Neuronal stem cell (in vitro differentiated cells): Measurements from ENCODE around the gene ERC2.

Experiments used
- DNase-seq: peaks from one replicate; pipeline ENCODE4 v3.0.0-alpha.2; 2013; ENCODE audit warnings: low spot score
- H2AFZ ChIP-seq: one replicate; pipeline ENCODE4 v1.6.1; 2013; ENCODE audit warnings: mild to moderate bottlenecking, low read length, inconsistent platforms
- H2AK5ac ChIP-seq: 2 replicates; pipeline ENCODE4 v1.6.1; 2013; ENCODE audit warnings: low read depth, mild to moderate bottlenecking, inconsistent platforms, low read length, moderate library complexity, mixed read lengths
- H2BK120ac ChIP-seq: 2 replicates; pipeline ENCODE4 v1.6.1; 2013; ENCODE audit warnings: low read depth, mild to moderate bottlenecking, inconsistent platforms, low read length, moderate library complexity, mixed read lengths
- H2BK12ac ChIP-seq: one replicate; pipeline ENCODE4 v1.6.1; 2013; ENCODE audit warnings: low read length, inconsistent platforms
- H2BK15ac ChIP-seq: 2 replicates; pipeline ENCODE4 v1.6.1; 2013; ENCODE audit warnings: mild to moderate bottlenecking, low read length, inconsistent platforms, mixed read lengths
- H2BK5ac ChIP-seq: one replicate; pipeline ENCODE4 v1.6.1; 2013; ENCODE audit warnings: inconsistent platforms, mild to moderate bottlenecking, low read length, moderate library complexity
- H3K14ac ChIP-seq: one replicate; pipeline ENCODE4 v1.6.1; 2013; ENCODE audit warnings: low read length, inconsistent platforms
- H3K18ac ChIP-seq: 2 replicates; pipeline ENCODE4 v1.6.1; 2013; ENCODE audit warnings: low read length, inconsistent platforms
- H3K23ac ChIP-seq: 2 replicates; pipeline ENCODE4 v1.6.1; 2013; ENCODE audit warnings: low read depth, mild to moderate bottlenecking, mixed read lengths, low read length, inconsistent platforms; ENCODE audit not compliant: poor library complexity
- H3K27ac ChIP-seq: replicated peaks from 3 replicates; pipeline ENCODE4 v1.5.1; 2013; ENCODE audit warnings: low read length, inconsistent platforms
- H3K27me3 ChIP-seq, 3 experiments: 2 replicates each; pipeline ENCODE4 v1.6.1; 2013; ENCODE audit warnings: low read length in 3 of 3, mild to moderate bottlenecking in 2 of 3, inconsistent platforms in 1 of 3, low read depth in 1 of 3, mixed read lengths in 1 of 3, moderate library complexity in 1 of 3; ENCODE audit not compliant: control insufficient read depth in 3 of 3, insufficient read depth in 3 of 3
- H3K36me3 ChIP-seq, 2 donors: replicated peaks in 1 of 2; 2 replicates each; pipeline ENCODE4 v1.6.1; 2013; ENCODE audit warnings: low read length in 2 of 2; ENCODE audit not compliant: control insufficient read depth in 2 of 2, insufficient read depth in 2 of 2
- H3K4ac ChIP-seq: 2 replicates; pipeline ENCODE4 v1.6.1; 2013; ENCODE audit warnings: inconsistent platforms, mild to moderate bottlenecking, low read length, moderate library complexity
- H3K4me1 ChIP-seq, 2 donors: 1 replicate in 1 of 2; 2 replicates in 1 of 2; pipeline ENCODE4 v1.6.1; 2013; ENCODE audit warnings: low read length in 2 of 2, low read depth in 1 of 2; ENCODE audit not compliant: control insufficient read depth in 2 of 2, insufficient read depth in 1 of 2
- H3K4me2 ChIP-seq: one replicate; pipeline ENCODE4 v1.6.1; 2013; ENCODE audit warnings: mild to moderate bottlenecking, low read length, inconsistent platforms; ENCODE audit not compliant: insufficient read depth, poor library complexity, severe bottlenecking
- H3K4me3 ChIP-seq, 2 donors: 2 replicates each; pipeline ENCODE4 v1.5.1; 2013; ENCODE audit warnings: low read length in 2 of 2, mild to moderate bottlenecking in 2 of 2, inconsistent platforms in 1 of 2, moderate library complexity in 1 of 2
- H3K79me1 ChIP-seq: one replicate; pipeline ENCODE4 v1.6.1; 2013; ENCODE audit warnings: low read depth, mild to moderate bottlenecking, inconsistent platforms, low read length, moderate library complexity
- H3K9ac ChIP-seq: one replicate; pipeline ENCODE4 v1.6.1; 2013; ENCODE audit warnings: mild to moderate bottlenecking, low read depth, low read length, inconsistent platforms; ENCODE audit not compliant: poor library complexity
- H3K9me3 ChIP-seq, 2 donors: replicated peaks in 1 of 2; 2 replicates each; pipeline versions ENCODE3 to v1.6.1; 2013; ENCODE audit warnings: low read length in 2 of 2, mild to moderate bottlenecking in 2 of 2, inconsistent platforms in 1 of 2, low read depth in 1 of 2, mixed read lengths in 1 of 2, moderate library complexity in 1 of 2; ENCODE audit not compliant: control insufficient read depth in 2 of 2, insufficient read depth in 1 of 2
- H4K8ac ChIP-seq: one replicate; pipeline ENCODE4 v1.6.1; 2013; ENCODE audit warnings: low read depth, mild to moderate bottlenecking, inconsistent platforms, low read length, moderate library complexity
- H4K91ac ChIP-seq: one replicate; pipeline ENCODE4 v1.6.1; 2013; ENCODE audit warnings: low read length, low read depth, mild to moderate bottlenecking, inconsistent platforms; ENCODE audit not compliant: poor library complexity
- WGBS, 2 donors: extraction: QIAGEN DNeasy Blood & Tissue Kit; methylation state at CpG; one replicate each; pipeline ENCODE4 v1.1.7; 2013; ENCODE audit warnings: missing lambda C conversion rate in 2 of 2, mixed read lengths in 1 of 2; ENCODE audit not compliant: insufficient read length in 2 of 2, insufficient replicate concordance in 1 of 2; ENCODE audit errors: extremely low coverage in 2 of 2; 5-methylcytosine and 5-hydroxymethylcytosine counted together

ERC2 gene

GRCh38 chr3:56397798-56398197 is 70.5 kb downstream of the ERC2 start:
- H3K23ac ChIP-seq, result no peak overlapping the region
- H3K36me3 ChIP-seq, result no peaks in the 10 kb centered on the region
- H3K18ac ChIP-seq, result no peak overlapping the region
- no peak overlapping the region for H4K91ac ChIP-seq
- no CpG with 5 or more reads among the region's 2 CpGs for WGBS, 2 donors
- no peak overlapping the region for H2BK5ac ChIP-seq
- no peak overlapping the region for H2BK15ac ChIP-seq
- no peaks in the 10 kb centered on the region for H3K4me1 ChIP-seq
- no peak overlapping the region for H3K27ac ChIP-seq
- no peak for DNase-seq
- no peak overlapping the region for H3K4me2 ChIP-seq
- H3K79me1 ChIP-seq, result no peaks in the 10 kb centered on the region
- no peak overlapping the region for H2AFZ ChIP-seq
- peaks cover 4% of the 10 kb centered on the region in 2 donors for H3K9me3 ChIP-seq
- H3K4me3 ChIP-seq, result no peak overlapping the region
- no peaks in the 10 kb centered on the region for H3K27me3 ChIP-seq
- H4K8ac ChIP-seq, result no peak overlapping the region
- H3K14ac ChIP-seq, result no peak overlapping the region
- no peak overlapping the region for H3K4ac ChIP-seq
- no peak overlapping the region for H2BK12ac ChIP-seq
- no peak overlapping the region for H2BK120ac ChIP-seq
- H2AK5ac ChIP-seq, result no peak overlapping the region
- no peak overlapping the region for H3K9ac ChIP-seq

GRCh38 chr3:56389183-56389830 is 79.0 kb downstream of the ERC2 start:
- WGBS, 2 donors, result no CpG with 5 or more reads among the region's 3 CpGs
- Histone ChIP-seq H3K79me1 (no peaks in the 10 kb centered on the region), H2BK12ac (no peak overlapping the region), H3K27ac (no peak overlapping the region), H2AK5ac (no peak overlapping the region), H2BK15ac (no peak overlapping the region), H2AFZ (no peak overlapping the region), H3K14ac (no peak overlapping the region), H3K4me1 (no peaks in the 10 kb centered on the region), H3K18ac (no peak overlapping the region), H3K23ac (no peak overlapping the region), H3K36me3 (no peaks in the 10 kb centered on the region), H3K4me3 (no peak overlapping the region), H4K91ac (no peak overlapping the region), H3K27me3 (no peaks in the 10 kb centered on the region), H2BK120ac (no peak overlapping the region), H2BK5ac (no peak overlapping the region), H3K4ac (no peak overlapping the region), H3K9me3 (no peaks in the 10 kb centered on the region), H3K9ac (no peak overlapping the region), H4K8ac (no peak overlapping the region), H3K4me2 (no peak overlapping the region)
- no peak for DNase-seq

- Histone ChIP-seq H3K79me1 (no peaks in the 10 kb centered on the region), H3K36me3 (no peaks in the 10 kb centered on the region), H3K4me3 (no peak overlapping the region), H4K91ac (no peak overlapping the region), H2BK5ac (no peak overlapping the region), H2BK120ac (no peak overlapping the region), H2BK15ac (no peak overlapping the region), H3K27ac (no peak overlapping the region), H2AFZ (no peak overlapping the region), H3K18ac (no peak overlapping the region), H3K14ac (no peak overlapping the region), H3K23ac (no peak overlapping the region), H3K4me2 (no peak overlapping the region), H3K27me3 (no peaks in the 10 kb centered on the region), H4K8ac (no peak overlapping the region), H2AK5ac (no peak overlapping the region), H3K4ac (no peak overlapping the region), H3K4me1 (no peaks in the 10 kb centered on the region), H2BK12ac (no peak overlapping the region), H3K9me3 (no peaks in the 10 kb centered on the region), H3K9ac (no peak overlapping the region)
- DNase-seq, result no peak
- WGBS, 2 donors, result no CpG with 5 or more reads among the region's 3 CpGs
Observed at GRCh38 chr3:56383092-56383491, 85.2 kb downstream of the ERC2 start.

GRCh38 chr3:56379723-56380287 is 88.5 kb downstream of the ERC2 start:
- Histone ChIP-seq H2BK12ac (no peak overlapping the region), H4K91ac (no peak overlapping the region), H2BK15ac (no peak overlapping the region), H3K4me3 (no peak overlapping the region), H2AK5ac (no peak overlapping the region), H4K8ac (no peak overlapping the region), H3K9me3 (no peaks in the 10 kb centered on the region), H3K4me1 (no peaks in the 10 kb centered on the region), H3K4me2 (no peak overlapping the region), H3K79me1 (no peaks in the 10 kb centered on the region), H3K27me3 (no peaks in the 10 kb centered on the region), H2AFZ (no peak overlapping the region), H3K36me3 (no peaks in the 10 kb centered on the region), H2BK5ac (no peak overlapping the region), H3K23ac (no peak overlapping the region), H3K27ac (no peak overlapping the region), H2BK120ac (no peak overlapping the region), H3K9ac (no peak overlapping the region), H3K18ac (no peak overlapping the region), H3K4ac (no peak overlapping the region), H3K14ac (no peak overlapping the region)
- DNase-seq, result no peak
- no CpG with 5 or more reads among the region's 7 CpGs for WGBS, 2 donors
